Smooth muscle cell (in vitro differentiated cells): ENCODE data around the gene SLMAP. TPM values are rescaled to one million over a fixed set of nuclear protein-coding genes. Genes with fewer than 3 reads are reported as not detected.

Source experiments
- DNase-seq: peaks from one replicate; lab custom pipeline; 2025; ENCODE audit not compliant: unreplicated experiment; lab: John Stamatoyannopoulos, UW
- H2AFZ ChIP-seq: fragments of 200-600 bp; sonication (generic); 2 replicates; pipeline ENCODE4 v1.6.0; 2016; ENCODE audit warnings: antibody characterized with exemption, low read depth, mild to moderate bottlenecking
- H3F3A ChIP-seq: fragments of 200-600 bp; sonication (generic); 2 replicates; pipeline ENCODE4 v1.6.0; 2017; ENCODE audit warnings: antibody characterized with exemption, low read depth
- H3K27ac ChIP-seq: fragments of 200-600 bp; sonication (generic); 2 replicates; pipeline ENCODE4 v1.5.1; 2016; ENCODE audit warnings: low read depth, mild to moderate bottlenecking
- H3K27me3 ChIP-seq: fragments of 200-600 bp; sonication (generic); 2 replicates; pipeline ENCODE4 v1.6.1; 2016; ENCODE audit warnings: low read depth, mild to moderate bottlenecking
- H3K36me3 ChIP-seq: fragments of 200-600 bp; sonication (generic); 2 replicates; pipeline ENCODE4 v1.5.1; 2016; ENCODE audit warnings: low read depth
- H3K4me1 ChIP-seq: fragments of 200-600 bp; sonication (generic); 2 replicates; pipeline ENCODE4 v1.5.1; 2016; ENCODE audit warnings: low read depth
- H3K4me2 ChIP-seq: fragments of 200-600 bp; sonication (generic); 2 replicates; pipeline ENCODE4 v1.6.0; 2016; ENCODE audit warnings: mild to moderate bottlenecking
- H3K4me3 ChIP-seq: fragments of 200-600 bp; sonication (generic); 2 replicates; pipeline ENCODE4 v1.5.1; 2016; ENCODE audit warnings: mild to moderate bottlenecking
- H3K79me2 ChIP-seq: fragments of 200-600 bp; sonication (generic); 2 replicates; pipeline ENCODE4 v1.6.0; 2016; ENCODE audit warnings: low read depth, mild to moderate bottlenecking
- H3K9ac ChIP-seq: fragments of 200-600 bp; sonication (generic); 2 replicates; pipeline ENCODE4 v1.6.0; 2016; ENCODE audit warnings: low read depth
- H3K9me3 ChIP-seq: fragments of 200-600 bp; sonication (generic); replicated peaks from 2 replicates; pipeline ENCODE4 v1.5.1; 2016; ENCODE audit warnings: low read depth
- H4K20me1 ChIP-seq: fragments of 200-600 bp; sonication (generic); 2 replicates; pipeline ENCODE4 v1.6.0; 2016; ENCODE audit warnings: low read depth
- WGBS: methylation state at CpG from one replicate; pipeline ENCODE4 v1.1.7; 2016; ENCODE audit warnings: low lambda C conversion rate; 5-methylcytosine and 5-hydroxymethylcytosine counted together
- polyA plus RNA-seq: library from polyadenylated mRNA; unstranded; fragments of >200 nt; fragmentation: Nextera tagmentation; extraction: Ambion mirVana; gene quantifications from 2 replicates; pipeline ENCODE4 v1.2.1, GENCODE V29; 2016
- total RNA-seq: library from RNA; depleted of rRNA; stranded (reverse); fragments of >200 nt; gene quantifications from 2 replicates; pipeline ENCODE4 v1.2.3, GENCODE V29; 2014
- TF ChIP-seq, protein P1 (sequence below): fragments of 200-600 bp; sonication (generic); IDR thresholded peaks from 2 replicates; pipeline ENCODE4 v1.5.1; 2017; ENCODE audit warnings: borderline replicate concordance, mild to moderate bottlenecking, antibody characterized with exemption; ENCODE audit not compliant: insufficient read depth, poor library complexity, severe bottlenecking

SLMAP gene
- total and polyA plus RNA-seq, 2 experiments from 2014 or later: 19.9 to 42.8 TPM

DNA sequence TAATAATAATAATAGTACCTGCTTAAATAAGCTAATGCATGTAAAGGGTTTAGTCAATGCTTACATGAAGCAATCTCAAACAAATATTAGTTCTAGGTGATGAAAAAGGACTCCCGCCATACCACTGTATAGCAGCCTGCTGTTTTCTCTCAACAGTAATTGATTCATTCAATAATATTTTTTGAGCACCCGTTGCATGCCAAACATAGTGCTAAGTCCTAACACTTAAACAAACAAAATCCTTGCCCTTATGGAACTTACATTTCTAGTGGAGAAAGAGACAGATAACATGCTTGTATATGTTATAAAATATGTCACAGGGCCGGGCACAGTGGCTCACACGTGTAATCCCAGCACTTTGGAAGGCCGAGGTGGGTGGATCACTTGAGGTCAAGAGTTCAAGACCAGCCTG lies 190.9 kb downstream of the SLMAP start:
- Histone ChIP-seq H3K27ac (no peak overlapping the region), H3F3A (peaks cover 28% of the 10 kb centered on the region), H3K4me2 (no peak overlapping the region), H3K9ac (no peak overlapping the region), H3K9me3 (no peaks in the 10 kb centered on the region), H3K4me1 (peaks cover 22% of the 10 kb centered on the region), H3K79me2 (no peaks in the 10 kb centered on the region), H3K36me3 (no peaks in the 10 kb centered on the region), H2AFZ (no peak overlapping the region), H3K4me3 (no peak overlapping the region), H3K27me3 (no peaks in the 10 kb centered on the region), H4K20me1 (no peaks in the 10 kb centered on the region)
- TF ChIP-seq, protein P1, sequence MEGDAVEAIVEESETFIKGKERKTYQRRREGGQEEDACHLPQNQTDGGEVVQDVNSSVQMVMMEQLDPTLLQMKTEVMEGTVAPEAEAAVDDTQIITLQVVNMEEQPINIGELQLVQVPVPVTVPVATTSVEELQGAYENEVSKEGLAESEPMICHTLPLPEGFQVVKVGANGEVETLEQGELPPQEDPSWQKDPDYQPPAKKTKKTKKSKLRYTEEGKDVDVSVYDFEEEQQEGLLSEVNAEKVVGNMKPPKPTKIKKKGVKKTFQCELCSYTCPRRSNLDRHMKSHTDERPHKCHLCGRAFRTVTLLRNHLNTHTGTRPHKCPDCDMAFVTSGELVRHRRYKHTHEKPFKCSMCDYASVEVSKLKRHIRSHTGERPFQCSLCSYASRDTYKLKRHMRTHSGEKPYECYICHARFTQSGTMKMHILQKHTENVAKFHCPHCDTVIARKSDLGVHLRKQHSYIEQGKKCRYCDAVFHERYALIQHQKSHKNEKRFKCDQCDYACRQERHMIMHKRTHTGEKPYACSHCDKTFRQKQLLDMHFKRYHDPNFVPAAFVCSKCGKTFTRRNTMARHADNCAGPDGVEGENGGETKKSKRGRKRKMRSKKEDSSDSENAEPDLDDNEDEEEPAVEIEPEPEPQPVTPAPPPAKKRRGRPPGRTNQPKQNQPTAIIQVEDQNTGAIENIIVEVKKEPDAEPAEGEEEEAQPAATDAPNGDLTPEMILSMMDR: no peak
- no peak for DNase-seq
- whole genome bisulfite sequencing: 69% methylated on average over 5 of the region's 5 CpGs

DNA sequence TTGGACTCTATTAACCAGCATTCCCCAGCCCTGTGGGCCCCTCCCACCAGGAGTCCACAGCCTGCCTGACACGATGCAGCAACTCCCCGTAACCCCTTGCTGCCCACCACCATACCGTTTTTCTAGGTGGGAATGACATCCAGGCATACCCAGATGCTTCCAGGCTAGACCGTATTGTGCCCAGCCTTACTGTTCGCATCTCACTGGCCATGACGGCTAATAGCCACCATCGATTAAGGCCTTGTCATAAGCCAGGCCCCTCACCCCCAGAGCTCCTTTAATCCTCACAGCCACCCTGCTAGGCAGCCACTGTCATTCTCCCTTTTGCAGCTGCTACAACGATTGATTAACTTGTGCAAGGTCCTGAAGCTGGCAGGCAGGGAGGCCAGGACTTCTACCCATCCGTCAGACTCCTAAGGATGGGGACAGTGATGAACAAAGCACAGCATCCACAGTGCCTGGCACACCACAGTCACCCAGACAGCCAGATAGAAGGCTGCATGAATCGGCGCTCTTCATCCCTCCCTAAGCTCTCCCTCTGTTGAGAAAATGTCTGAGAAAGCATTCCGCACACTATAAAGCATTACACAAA lies 192.1 kb downstream of the SLMAP start:
- Histone ChIP-seq H3K27me3 (no peaks in the 10 kb centered on the region), H3K4me3 (no peak overlapping the region), H4K20me1 (no peaks in the 10 kb centered on the region), H3K36me3 (no peaks in the 10 kb centered on the region), H3F3A (peaks cover 34% of the 10 kb centered on the region), H3K4me2 (peak overlapping the region; percentile 55), H3K9me3 (no peaks in the 10 kb centered on the region), H3K27ac (peak overlapping the region; percentile 93), H3K4me1 (peaks cover 23% of the 10 kb centered on the region), H3K9ac (peak overlapping the region; percentile 19), H3K79me2 (no peaks in the 10 kb centered on the region), H2AFZ (no peak overlapping the region)
- TF ChIP-seq, protein P1: no peak
- no peak for DNase-seq
- 50% methylated on average over 12 of the region's 12 CpGs for WGBS

DNA sequence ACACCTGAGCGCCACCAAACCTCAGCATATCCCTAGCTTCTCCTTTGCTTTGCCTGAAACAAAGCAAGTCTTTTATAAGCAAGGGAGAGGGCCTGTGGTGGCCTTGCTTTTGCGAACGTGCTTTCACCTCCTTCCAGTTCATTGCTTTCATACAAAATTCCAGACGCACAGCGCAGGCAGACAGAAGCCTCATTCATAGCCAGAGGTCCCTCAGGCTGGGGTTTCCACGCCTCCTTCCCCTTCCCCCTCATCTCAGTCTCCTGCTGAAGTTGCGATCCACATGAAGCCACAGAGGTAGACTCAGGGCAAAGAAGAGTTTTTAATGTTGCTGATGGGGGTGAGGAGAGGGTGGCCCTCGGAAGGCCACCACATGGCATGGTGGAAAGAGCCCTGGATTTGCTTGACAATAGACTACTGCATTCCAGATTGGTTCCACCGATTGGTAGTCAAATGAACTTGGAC lies 192.7 kb downstream of the SLMAP start:
- peaks cover 23% of the 10 kb centered on the region for H3K4me1 ChIP-seq
- no peaks in the 10 kb centered on the region for H4K20me1 ChIP-seq
- peaks cover 34% of the 10 kb centered on the region for H3F3A ChIP-seq
- H3K79me2 ChIP-seq: no peaks in the 10 kb centered on the region
- no peaks in the 10 kb centered on the region for H3K36me3 ChIP-seq
- H3K4me3 ChIP-seq: no peak overlapping the region
- DNase-seq: no peak
- H2AFZ ChIP-seq: no peak overlapping the region
- H3K9me3 ChIP-seq: no peaks in the 10 kb centered on the region
- WGBS: 31% methylated on average over 9 of the region's 9 CpGs
- peak overlapping the region; percentile 55 for H3K4me2 ChIP-seq
- peak overlapping the region; percentile 19 for H3K9ac ChIP-seq
- H3K27ac ChIP-seq: peak overlapping the region; percentile 93
- TF ChIP-seq, protein P1: no peak
- no peaks in the 10 kb centered on the region for H3K27me3 ChIP-seq

GRCh38 chr3:57949344-57949743 lies 193.2 kb downstream of the SLMAP start:
- H3K4me3 ChIP-seq: no peak overlapping the region
- no peak for DNase-seq
- no peak overlapping the region for H2AFZ ChIP-seq
- no peak overlapping the region for H3K9ac ChIP-seq
- TF ChIP-seq, protein P1: no peak
- H3K79me2 ChIP-seq: no peaks in the 10 kb centered on the region
- H3K27me3 ChIP-seq: no peaks in the 10 kb centered on the region
- no peaks in the 10 kb centered on the region for H3K36me3 ChIP-seq
- peak overlapping the region; percentile 55 for H3K4me2 ChIP-seq
- WGBS: 90% methylated on average over 5 of the region's 5 CpGs
- H3K4me1 ChIP-seq: peaks cover 23% of the 10 kb centered on the region
- peaks cover 34% of the 10 kb centered on the region for H3F3A ChIP-seq
- H3K27ac ChIP-seq: peak overlapping the region; percentile 93
- no peaks in the 10 kb centered on the region for H3K9me3 ChIP-seq
- no peaks in the 10 kb centered on the region for H4K20me1 ChIP-seq
